Thyroid gland (tissue), 4 donors: ENCODE results near the gene MYO15A. TPM values are rescaled to one million over a fixed set of nuclear protein-coding genes. Genes with fewer than 3 reads are reported as not detected.

Experiments used
- DNase-seq, 2 donors: peaks; one replicate each; pipeline ENCODE4 v3.0.0-alpha.2; 2019
- H3K27ac ChIP-seq, 3 donors: fragments of 200-600 bp; sonication (generic); 1 replicate in 2 of 3; 2 replicates in 1 of 3; pipeline ENCODE4 v1.5.1; 2016 to 2019; ENCODE audit warnings: mild to moderate bottlenecking in 1 of 3, moderate library complexity in 1 of 3
- H3K27me3 ChIP-seq: fragments of 200-600 bp; sonication (generic); one replicate; pipeline ENCODE4 v1.5.1; 2019
- H3K36me3 ChIP-seq, 2 donors: fragments of 200-600 bp; sonication (generic); one replicate each; pipeline ENCODE4 v1.5.1; 2016 to 2019
- H3K4me1 ChIP-seq, 2 donors: fragments of 200-600 bp; sonication (generic); one replicate each; pipeline ENCODE4 v1.5.1; 2017 to 2019
- H3K4me3 ChIP-seq, 3 donors: fragments of 200-600 bp; sonication (generic); replicated peaks in 1 of 3; 1 replicate in 2 of 3; 2 replicates in 1 of 3; pipeline ENCODE4 v1.5.1; 2016; ENCODE audit warnings: mild to moderate bottlenecking in 1 of 3
- H3K9me3 ChIP-seq: fragments of 200-600 bp; sonication (generic); one replicate; pipeline ENCODE4 v1.5.1; 2017
- POLR2A ChIP-seq, 2 donors: fragments of 450-650 bp; IDR thresholded peaks; one replicate each; pipeline ENCODE4 v1.6.1; 2017; ENCODE audit warnings: antibody characterized with exemption in 2 of 2, mild to moderate bottlenecking in 2 of 2, moderate library complexity in 1 of 2
- WGBS, 2 donors: methylation state at CpG; one replicate each; pipeline ENCODE4 v1.1.5; 2017; 5-methylcytosine and 5-hydroxymethylcytosine counted together
- intact Hi-C: fragments of 100-400 bp; cut with DNase I; formaldehyde crosslinking; loops from one replicate; pipeline ENCODE4 v1.15.1; 2023
- total RNA-seq, 4 donors: library from RNA; depleted of rRNA; stranded (reverse); fragments of >200 nt; gene quantifications; one replicate each; pipeline ENCODE4 v1.2.3, GENCODE V29; 2016
- TF ChIP-seq, protein P1 (sequence below), 6 experiments: fragments of 200-600 bp in 3 of 6; fragments of 450-650 bp in 3 of 6; sonication (generic) in 3 of 6; IDR thresholded peaks; one replicate each; pipeline ENCODE4 v1.5.1; 2016 to 2019; ENCODE audit warnings: antibody characterized with exemption in 6 of 6, mild to moderate bottlenecking in 2 of 6, inconsistent platforms in 1 of 6, moderate library complexity in 1 of 6

Gene MYO15A, protein sequence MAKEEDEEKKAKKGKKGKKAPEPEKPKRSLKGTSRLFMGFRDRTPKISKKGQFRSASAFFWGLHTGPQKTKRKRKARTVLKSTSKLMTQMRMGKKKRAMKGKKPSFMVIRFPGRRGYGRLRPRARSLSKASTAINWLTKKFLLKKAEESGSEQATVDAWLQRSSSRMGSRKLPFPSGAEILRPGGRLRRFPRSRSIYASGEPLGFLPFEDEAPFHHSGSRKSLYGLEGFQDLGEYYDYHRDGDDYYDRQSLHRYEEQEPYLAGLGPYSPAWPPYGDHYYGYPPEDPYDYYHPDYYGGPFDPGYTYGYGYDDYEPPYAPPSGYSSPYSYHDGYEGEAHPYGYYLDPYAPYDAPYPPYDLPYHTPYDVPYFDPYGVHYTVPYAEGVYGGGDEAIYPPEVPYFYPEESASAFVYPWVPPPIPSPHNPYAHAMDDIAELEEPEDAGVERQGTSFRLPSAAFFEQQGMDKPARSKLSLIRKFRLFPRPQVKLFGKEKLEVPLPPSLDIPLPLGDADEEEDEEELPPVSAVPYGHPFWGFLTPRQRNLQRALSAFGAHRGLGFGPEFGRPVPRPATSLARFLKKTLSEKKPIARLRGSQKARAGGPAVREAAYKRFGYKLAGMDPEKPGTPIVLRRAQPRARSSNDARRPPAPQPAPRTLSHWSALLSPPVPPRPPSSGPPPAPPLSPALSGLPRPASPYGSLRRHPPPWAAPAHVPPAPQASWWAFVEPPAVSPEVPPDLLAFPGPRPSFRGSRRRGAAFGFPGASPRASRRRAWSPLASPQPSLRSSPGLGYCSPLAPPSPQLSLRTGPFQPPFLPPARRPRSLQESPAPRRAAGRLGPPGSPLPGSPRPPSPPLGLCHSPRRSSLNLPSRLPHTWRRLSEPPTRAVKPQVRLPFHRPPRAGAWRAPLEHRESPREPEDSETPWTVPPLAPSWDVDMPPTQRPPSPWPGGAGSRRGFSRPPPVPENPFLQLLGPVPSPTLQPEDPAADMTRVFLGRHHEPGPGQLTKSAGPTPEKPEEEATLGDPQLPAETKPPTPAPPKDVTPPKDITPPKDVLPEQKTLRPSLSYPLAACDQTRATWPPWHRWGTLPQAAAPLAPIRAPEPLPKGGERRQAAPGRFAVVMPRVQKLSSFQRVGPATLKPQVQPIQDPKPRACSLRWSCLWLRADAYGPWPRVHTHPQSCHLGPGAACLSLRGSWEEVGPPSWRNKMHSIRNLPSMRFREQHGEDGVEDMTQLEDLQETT (N-terminal part only)
- total RNA-seq, result 1 to 10 TPM; 1.3 to 3.6 (median 1.7) TPM

DNA sequence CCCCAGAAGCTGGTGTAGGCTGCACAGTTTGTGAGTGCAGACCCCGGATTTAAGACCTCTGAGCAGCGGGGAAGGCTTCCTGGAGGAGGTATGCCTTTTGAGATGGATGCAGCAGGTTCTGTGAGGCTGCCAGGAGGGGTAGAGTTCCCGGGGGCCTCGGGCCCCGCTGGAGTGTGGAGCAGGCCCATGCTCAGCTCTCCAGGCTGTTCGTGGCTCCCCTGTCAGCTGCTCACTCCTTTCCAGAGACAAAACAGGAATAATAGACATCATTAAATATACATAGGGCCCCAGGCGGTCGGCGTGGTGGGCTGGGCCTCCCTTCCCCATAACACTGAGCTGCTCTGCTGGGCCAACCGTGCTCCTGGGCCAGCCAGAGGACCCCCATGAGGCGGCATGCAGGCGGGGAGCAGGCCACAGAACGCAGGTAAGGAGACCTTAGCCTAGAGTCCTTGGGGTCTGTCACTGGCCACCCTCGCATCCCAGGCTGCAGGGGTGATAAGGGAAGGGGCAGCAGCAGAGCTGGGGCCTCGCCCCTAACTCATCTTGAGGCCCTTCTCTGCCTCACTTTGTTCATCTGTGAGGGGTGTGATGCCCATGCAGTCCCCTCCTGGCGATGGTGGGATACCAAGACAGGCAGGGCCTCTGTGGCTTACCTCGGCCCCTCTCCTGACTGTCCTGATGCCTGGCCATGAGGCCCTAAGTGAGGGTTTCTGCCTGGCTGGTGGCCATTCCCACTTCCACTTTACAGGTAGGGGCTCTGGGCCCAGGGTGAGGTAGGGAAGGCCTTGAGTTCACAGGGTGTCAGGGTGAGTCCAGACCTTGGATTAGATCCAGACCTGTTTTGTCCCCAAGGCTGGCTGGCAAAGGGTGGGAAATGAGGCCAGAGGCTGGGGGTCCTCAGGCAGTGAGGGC lies at the start of gene MYO15A:
TSS of gene MYO15A (plus strand) at position 356 of the 912 bp plus-strand sequence. CDS start 10,045 bp downstream, outside the sequence.
- WGBS, 2 donors, result 72 to 85% methylated on average over 5 to 15 of the region's 17 CpGs

DNA sequence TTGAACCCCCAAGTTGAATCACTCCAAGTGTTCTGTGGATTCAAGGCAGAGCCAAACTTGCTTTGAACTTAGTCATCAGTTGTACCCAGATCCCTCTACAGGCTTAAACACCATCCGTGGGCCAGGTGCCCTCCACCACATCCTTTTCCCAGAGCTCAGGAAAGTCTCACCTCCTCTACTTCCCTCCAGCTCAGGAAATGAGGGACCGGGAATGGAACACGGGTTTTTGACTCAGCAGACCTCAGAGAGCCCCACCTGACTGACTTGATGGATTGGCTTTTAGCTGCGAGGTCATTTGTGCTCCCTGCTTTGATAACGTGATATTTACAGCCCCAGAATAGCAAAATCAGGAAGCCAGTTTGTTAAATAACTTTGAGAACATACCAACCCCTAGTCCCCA lies 49.3 kb upstream of the MYO15A start:
- no peak for DNase-seq
- H3K36me3 ChIP-seq, result peaks cover 45 to 51% of the 10 kb centered on the region in 2 donors

More for the DNA sequence above, at the start of gene MYO15A:
- Histone ChIP-seq H3K4me1 (no peaks in the 10 kb centered on the region), H3K9me3 (no peaks in the 10 kb centered on the region), H3K36me3 (peaks cover 0 to 5% of the 10 kb centered on the region in 2 donors), H3K27me3 (no peaks in the 10 kb centered on the region), H3K27ac (no peak within 1 kb of the TSS), H3K4me3 (no peak within 1 kb of the TSS)
- intact Hi-C loops, result no loop called here
- TF ChIP-seq, protein P1, sequence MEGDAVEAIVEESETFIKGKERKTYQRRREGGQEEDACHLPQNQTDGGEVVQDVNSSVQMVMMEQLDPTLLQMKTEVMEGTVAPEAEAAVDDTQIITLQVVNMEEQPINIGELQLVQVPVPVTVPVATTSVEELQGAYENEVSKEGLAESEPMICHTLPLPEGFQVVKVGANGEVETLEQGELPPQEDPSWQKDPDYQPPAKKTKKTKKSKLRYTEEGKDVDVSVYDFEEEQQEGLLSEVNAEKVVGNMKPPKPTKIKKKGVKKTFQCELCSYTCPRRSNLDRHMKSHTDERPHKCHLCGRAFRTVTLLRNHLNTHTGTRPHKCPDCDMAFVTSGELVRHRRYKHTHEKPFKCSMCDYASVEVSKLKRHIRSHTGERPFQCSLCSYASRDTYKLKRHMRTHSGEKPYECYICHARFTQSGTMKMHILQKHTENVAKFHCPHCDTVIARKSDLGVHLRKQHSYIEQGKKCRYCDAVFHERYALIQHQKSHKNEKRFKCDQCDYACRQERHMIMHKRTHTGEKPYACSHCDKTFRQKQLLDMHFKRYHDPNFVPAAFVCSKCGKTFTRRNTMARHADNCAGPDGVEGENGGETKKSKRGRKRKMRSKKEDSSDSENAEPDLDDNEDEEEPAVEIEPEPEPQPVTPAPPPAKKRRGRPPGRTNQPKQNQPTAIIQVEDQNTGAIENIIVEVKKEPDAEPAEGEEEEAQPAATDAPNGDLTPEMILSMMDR (IDR thresholded peaks at IDR 0.05), result no peak
- TF ChIP-seq POLR2A (IDR thresholded peaks at IDR 0.05), result no peak
- no peak for DNase-seq

DNA sequence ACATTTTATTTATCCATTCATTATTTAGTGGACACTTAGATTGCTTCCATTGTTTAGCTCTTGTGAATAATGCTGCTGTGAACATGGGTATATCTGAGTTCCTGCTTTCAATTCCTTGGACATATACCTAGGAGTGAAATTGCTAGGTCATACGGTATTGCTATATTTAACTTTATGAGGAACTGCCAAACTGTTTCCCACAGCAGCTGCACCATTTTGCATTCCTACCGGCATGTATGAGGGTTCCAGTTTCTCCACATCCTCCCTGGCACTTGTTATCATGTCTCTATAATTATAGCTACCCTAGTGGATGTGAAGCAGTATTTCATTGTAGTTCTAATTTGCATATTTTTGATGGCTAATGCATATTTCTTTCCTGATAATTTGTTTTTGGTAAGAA lies 44.5 kb upstream of the MYO15A start:
- Histone ChIP-seq H3K4me1 (no peaks in the 10 kb centered on the region), H3K36me3 (peaks cover 34 to 36% of the 10 kb centered on the region in 2 donors), H3K27ac (no peak overlapping the region), H3K9me3 (no peaks in the 10 kb centered on the region), H3K4me3 (no peak overlapping the region), H3K27me3 (no peaks in the 10 kb centered on the region)
- no peak for DNase-seq
- intact Hi-C loops, result no loop called here
- 85 to 91% methylated on average over 2 of the region's 2 CpGs for WGBS, 2 donors
- TF ChIP-seq, protein P1 (IDR thresholded peaks at IDR 0.05), result no peak
- TF ChIP-seq POLR2A (IDR thresholded peaks at IDR 0.05), result no peak

More for the DNA sequence above, 49.3 kb upstream of the MYO15A start:
- intact Hi-C loops, result loop anchor here (10.0 kb wide), 1 partner anchor 64 kb away; no protein-coding TSS in a partner anchor
- no peak overlapping the region for H3K4me3 ChIP-seq
- TF ChIP-seq, protein P1 (IDR thresholded peaks at IDR 0.05), result no peak
- no peak for TF ChIP-seq POLR2A (IDR thresholded peaks at IDR 0.05)
- WGBS, 2 donors, result 70 to 75% methylated on average over 5 of the region's 5 CpGs
- H3K27me3 ChIP-seq, result no peaks in the 10 kb centered on the region
- H3K9me3 ChIP-seq, result no peaks in the 10 kb centered on the region
- H3K4me1 ChIP-seq, result no peaks in the 10 kb centered on the region
- no peak overlapping the region for H3K27ac ChIP-seq

GRCh38 chr17:18065546-18065945 lies 43.0 kb upstream of the MYO15A start:
- Histone ChIP-seq H3K4me3 (no peak overlapping the region), H3K9me3 (no peaks in the 10 kb centered on the region), H3K36me3 (peaks cover 26 to 30% of the 10 kb centered on the region in 2 donors), H3K27me3 (no peaks in the 10 kb centered on the region), H3K27ac (no peak overlapping the region), H3K4me1 (no peaks in the 10 kb centered on the region)
- DNase-seq, result no peak
- WGBS, 2 donors, result 91 to 97% methylated on average over 8 to 11 of the region's 11 CpGs
- TF ChIP-seq, protein P1 (IDR thresholded peaks at IDR 0.05), result no peak
- no peak for TF ChIP-seq POLR2A (IDR thresholded peaks at IDR 0.05)
- intact Hi-C loops, result no loop called here
